Hippocampal formation (tissue), 2 donors: ENCODE measurements around the gene EFEMP1.
"Not testable (repeated sequence)": the region's sequence is repeated elsewhere in the genome, so short reads cannot be mapped to it uniquely, and the experiment has no call there.

Experiments
- DNase-seq, 2 donors: peaks; one replicate each; lab custom pipeline; 2025; lab: John Stamatoyannopoulos, UW

EFEMP1 gene

DNA sequence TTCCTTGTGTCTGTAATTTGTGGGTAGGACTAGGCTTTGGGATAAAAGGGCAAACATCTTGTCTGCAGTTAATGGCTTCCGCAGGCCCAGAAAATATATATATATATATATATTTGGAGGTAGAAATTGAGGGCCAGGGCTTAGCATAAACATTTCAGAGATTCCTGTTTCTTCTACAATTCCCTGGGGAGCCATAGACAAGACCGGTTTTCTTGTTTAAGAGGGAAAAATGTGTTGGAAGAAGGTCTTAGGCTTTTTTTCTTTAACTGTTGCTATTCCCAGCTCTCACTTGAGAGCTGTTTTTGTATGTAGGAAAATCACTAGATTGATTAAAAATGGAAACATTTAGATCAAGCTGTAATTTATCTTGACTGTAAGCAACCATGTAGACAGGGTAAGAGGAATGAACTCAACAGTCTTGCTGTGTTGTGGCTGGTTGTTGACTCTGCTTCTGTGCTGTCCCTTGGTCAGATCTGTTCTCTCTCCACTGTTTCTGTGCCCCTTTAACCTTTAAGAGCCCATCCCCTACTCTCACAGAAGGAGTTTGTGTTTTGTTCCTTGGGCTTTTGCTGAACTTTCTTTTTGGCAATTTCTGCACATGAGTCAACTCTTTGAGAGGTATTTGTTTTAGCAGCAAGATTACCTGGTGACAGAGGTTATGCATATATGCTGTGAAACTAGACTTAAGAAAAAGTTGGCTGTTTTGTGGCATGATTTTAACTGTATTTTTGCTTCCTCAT is 58.3 kb downstream of the EFEMP1 start:
- no peak for DNase-seq

- DNase-seq: no peak
Observed at GRCh38 chr2:55864351-55865084, 59.1 kb downstream of the EFEMP1 start.

- DNase-seq: no peak
Observed at GRCh38 chr2:55862673-55863390, 60.8 kb downstream of the EFEMP1 start.

- no peak for DNase-seq
Observed at GRCh38 chr2:55862246-55862645, 61.3 kb downstream of the EFEMP1 start.

DNA sequence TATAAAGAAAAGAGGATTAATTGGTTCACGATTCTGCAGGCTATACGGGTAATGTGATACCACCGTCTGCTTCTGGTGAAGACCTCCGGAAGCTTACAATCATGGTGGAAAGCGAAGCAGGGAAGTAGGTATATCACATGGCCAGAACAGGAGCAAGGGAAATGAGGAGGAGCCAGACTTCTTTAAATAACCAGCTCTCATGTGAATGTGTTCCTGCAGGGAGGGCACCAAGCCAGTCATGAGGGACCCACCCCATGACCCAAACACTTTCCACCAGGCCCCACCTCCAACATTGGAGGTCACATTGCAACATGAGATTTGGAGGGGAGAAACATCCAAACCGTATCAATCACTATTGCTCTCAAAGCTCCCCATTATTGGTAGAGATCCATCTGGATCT is 61.8 kb downstream of the EFEMP1 start:
- no peak for DNase-seq

GRCh38 chr2:55860832-55861231 is 62.8 kb downstream of the EFEMP1 start:
- DNase-seq: no peak

- no peak for DNase-seq
Observed at GRCh38 chr2:55859875-55860274, 63.7 kb downstream of the EFEMP1 start.

DNA sequence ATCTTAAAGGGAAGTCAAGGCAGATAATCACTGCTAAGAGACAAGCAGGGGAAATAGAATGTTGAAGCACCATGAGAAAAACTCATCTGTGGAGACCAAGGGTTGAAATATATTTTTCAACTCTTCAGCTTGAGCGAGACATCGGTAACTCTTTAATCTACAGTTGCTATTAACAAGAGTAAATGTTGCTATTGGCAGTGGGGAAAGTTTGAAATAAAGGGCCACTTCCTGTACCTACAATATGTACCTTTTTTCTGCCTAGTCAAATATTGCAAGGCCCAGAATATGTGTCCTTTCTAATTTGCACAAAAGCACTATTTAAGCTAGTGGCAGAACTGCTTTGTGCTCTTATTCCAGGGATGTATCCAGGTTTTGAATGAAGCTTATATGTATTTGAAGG is 65.8 kb downstream of the EFEMP1 start:
- DNase-seq: no peak

DNA sequence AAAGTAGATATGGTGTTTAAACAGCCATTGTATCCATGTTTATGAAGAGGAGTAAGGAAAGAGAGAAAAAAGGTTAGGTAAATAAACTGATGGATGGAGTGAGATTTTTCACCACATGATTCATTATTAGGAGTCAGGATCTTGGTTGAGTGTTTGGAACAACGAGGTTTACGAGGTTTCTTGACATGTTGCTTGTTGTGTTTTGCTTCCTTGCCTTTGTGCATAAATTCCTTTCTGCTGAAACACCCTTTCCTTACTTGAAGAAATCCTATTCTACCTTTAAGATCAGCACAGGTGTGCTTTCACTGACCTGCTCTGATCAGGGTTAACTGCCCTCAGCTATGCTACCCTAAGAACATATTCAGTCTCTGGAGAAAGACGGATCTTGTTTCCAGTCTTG is 66.6 kb downstream of the EFEMP1 start:
- no peak for DNase-seq

- DNase-seq: no peak
Observed at GRCh38 chr2:55848096-55848495, 75.5 kb downstream of the EFEMP1 start.

DNA sequence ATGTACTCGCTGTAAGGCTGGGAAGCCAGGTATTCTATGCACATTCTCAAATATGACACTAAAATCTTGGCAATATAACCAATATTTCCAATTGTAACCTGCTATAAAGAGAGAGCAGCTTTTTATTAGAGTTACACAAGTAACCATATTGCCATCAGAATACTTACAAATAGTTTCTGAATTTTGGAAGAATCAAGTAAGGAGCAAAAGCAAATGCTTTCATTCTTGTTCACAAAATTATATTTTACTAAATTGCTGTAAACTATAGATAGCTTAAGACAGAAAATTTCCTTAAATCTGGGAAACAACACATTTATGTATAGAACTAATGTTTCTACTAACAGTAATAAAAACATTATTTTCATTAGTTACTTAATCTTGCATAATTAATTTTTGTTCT is 77.2 kb downstream of the EFEMP1 start:
- no peak for DNase-seq

GRCh38 chr2:55844986-55845385 is 78.6 kb downstream of the EFEMP1 start:
- no peak for DNase-seq

DNA sequence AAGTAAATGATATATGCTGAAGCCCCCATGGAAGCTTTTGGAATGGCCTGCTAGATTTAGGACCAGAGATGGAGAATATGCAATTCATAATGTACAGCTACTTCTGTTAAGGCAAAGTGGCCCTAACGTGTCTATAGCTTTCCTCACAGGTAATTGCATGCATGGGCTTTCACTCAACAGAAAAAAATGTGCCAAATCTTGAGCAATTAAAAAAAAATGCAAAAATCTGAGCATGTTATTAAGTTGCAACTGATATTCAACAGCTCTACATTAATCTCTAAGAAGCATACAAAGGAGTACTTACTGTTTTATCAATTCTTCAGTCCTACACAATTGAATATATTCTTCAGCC is 79.6 kb downstream of the EFEMP1 start:
- no peak for DNase-seq

DNA sequence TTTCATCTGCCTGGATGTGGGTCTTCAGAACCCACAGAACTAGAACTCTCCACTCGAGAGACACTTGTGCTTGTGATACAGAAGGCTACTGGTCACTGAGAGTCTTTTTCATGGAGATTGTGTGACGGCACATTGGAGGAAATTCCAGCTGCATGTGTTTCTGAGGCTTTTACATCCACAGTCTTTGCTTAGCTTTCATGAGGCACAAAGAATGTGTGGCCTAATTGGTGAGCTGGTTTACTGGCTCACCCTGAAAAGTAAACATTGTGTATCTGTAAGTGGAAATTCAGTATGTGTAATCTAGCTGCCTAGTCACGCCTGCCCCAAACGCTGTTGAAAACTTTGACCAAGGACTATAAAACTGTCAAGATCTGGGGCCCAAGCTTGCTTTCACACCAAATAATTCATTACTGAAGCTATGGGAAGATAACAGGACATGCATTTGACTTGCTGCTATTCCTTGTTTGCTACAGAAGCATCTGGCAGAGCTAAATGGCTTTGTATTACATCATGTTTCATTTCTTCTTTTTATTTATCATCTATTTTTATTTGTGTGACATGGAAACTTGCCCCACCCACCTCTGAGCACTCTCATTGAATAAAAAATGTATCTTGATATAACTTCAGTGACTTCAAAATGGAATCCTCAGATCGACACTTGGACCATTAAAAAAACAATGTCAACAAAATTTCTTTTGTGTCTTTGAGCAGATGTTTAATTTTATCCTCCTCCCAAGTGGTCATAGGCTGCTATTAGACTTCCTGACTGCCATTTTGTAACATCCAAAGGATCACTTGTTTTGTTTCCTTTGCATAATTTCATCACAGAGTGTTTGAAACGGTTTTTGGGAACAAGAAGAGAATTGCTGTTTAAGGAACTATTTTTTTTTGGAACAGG is 80.2 kb downstream of the EFEMP1 start:
- no peak for DNase-seq

DNA sequence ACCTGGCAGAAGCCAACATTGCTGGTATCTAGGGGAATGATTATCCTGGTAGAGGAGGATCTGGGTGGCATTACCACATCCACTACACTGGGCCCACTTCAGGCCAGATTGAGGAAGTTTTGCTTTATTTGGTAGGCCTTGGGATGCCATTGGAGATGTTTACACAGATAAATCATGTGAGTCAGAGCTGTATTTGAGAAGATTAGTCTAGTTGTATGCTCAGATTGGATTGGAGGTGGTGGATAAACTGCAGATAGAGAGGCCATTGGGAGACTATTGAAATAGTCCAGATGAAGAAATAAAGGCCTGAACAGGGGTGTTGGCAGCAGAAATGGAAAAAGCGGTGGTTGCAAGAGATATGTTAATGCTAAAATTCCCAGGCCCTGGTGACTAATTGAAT is 81.5 kb downstream of the EFEMP1 start:
- no peak for DNase-seq

- DNase-seq: no peak
Observed at GRCh38 chr2:55840460-55840859, 83.1 kb downstream of the EFEMP1 start.

DNA sequence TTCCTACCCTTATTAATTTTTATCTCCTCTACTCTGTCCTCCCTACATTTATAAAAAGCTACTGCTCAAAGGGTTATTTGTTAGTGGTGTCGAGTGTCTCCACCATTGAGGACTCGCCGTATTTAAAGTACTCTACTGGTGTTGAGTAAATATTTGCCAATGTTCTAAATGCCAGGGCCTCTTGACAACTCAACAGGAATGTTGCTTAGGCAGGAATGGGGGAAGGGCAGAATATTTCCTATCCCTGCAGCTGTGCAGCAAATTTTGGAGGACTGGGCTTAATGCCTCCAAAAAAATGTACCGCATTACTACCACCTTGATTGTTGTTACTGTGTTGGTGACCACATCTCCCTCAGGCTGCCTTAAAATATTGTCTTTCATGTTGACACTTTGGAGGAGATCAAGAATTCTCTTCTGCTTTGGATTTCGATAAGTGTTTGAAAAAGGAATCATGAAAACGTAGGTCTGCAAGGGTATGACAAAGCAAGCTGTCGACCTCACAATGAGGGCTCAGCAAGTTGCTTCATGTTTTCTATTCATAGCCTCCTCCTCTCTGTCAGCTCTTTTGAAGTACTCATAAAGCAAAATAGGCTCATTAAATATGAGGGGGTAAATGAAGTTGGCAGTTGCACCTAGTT is 84.3 kb downstream of the EFEMP1 start:
- no peak for DNase-seq

DNA sequence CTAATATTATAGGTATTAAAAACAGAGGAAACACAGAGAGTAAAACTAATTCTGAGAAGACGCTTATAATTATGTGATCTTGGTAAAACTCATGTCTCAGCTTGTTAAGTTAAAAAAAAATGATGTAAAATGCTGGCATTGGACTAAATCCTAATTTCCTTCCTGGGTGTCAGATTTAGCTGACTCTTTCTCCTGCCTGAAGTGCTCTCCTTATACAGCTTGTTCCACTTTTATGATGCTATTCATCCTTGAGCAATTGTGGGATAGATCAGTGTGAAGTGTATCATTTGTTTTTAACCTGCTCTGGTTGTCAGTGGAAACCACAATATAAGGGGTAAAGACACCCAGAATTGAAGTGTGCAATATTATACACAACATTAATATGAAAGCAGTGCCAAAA is 84.9 kb downstream of the EFEMP1 start:
- no peak for DNase-seq

DNA sequence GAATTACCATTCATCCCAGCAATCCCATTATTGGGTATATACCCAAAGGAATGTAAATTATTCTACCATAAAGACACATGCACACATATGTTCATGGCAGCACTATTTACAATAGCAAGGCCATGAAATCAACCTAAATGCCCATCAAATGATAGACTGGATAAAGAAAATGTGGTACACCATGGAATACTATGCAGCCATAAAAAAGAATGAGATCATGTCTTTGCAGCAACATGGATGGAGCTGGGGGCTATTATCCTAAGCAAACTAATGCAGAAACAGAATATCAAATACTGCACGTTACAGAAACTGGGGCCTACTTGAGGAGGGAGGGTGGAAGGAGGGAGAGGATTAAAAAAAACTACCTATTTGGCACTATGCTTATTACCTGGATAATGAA is 85.5 kb downstream of the EFEMP1 start:
- DNase-seq: not testable (repeated sequence)

- no peak for DNase-seq
Observed at GRCh38 chr2:55837073-55837472, 86.5 kb downstream of the EFEMP1 start.

DNA sequence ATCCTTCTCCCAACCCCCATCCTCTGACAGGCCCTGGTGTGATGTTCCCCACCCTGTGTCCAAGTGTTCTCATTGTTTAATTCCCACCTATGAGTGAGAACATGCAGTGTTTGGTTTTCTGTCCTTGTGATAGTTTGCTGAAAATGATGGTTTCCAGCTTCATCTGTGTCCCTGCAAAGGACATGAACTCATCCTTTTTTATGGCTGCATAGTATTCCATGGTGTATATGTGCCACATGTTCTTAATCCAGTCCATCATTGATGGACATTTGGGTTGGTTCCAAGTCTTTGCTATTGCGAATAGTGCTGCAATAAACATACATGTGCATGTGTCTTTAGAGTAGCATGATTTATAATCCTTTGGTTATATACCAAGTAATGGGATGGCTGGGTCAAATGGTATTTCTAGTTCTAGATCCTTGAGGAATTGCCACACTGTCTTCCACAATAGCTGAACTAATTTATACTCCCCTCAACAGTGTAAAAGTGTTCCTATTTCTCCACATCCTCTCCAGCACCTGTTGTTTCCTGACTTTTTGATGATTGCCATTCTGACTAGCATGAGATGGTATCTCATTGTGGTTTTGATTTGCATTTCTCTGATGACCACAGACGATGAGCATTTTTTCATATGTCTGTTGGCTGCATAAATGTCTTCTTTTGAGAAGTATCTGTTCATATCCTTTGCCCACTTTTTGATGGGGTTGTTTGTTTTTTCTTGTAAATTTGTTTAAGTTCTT is 91.7 kb downstream of the EFEMP1 start:
- DNase-seq: not testable (repeated sequence)
